BLaER1 (cell line): Measurements from ENCODE around the gene COQ9.

Experiments used
- H3K27ac ChIP-seq: shearing (Covaris generic); formaldehyde crosslinking; 2 replicates; pipeline ENCODE4 v1.8.1; 2022
- H3K27me3 ChIP-seq: shearing (Covaris generic); formaldehyde crosslinking; 2 replicates; pipeline ENCODE4 v1.8.1; 2022
- H3K36me3 ChIP-seq: shearing (Covaris generic); formaldehyde crosslinking; 2 replicates; pipeline ENCODE4 v1.8.1; 2022
- H3K4me1 ChIP-seq: shearing (Covaris generic); formaldehyde crosslinking; 2 replicates; pipeline ENCODE4 v1.8.1; 2022
- H3K4me2 ChIP-seq: shearing (Covaris generic); formaldehyde crosslinking; 2 replicates; pipeline ENCODE4 v1.8.1; 2022
- H3K4me3 ChIP-seq: shearing (Covaris generic); formaldehyde crosslinking; 2 replicates; pipeline ENCODE4 v1.8.1; 2022
- H3K9ac ChIP-seq: shearing (Covaris generic); formaldehyde crosslinking; 2 replicates; pipeline ENCODE4 v1.8.1; 2022
- H3K9me3 ChIP-seq: shearing (Covaris generic); formaldehyde crosslinking; 2 replicates; pipeline ENCODE4 v1.8.1; 2022
- H4K20me1 ChIP-seq: shearing (Covaris generic); formaldehyde crosslinking; 2 replicates; pipeline ENCODE4 v1.8.1; 2022
- Cebpa-rat ChIP-seq: shearing (Covaris generic); IDR thresholded peaks from 2 replicates; pipeline ENCODE4 v1.8.1; 2022

COQ9 gene

GRCh38 chr16:57409870-57410587 is 37.2 kb upstream of the COQ9 start:
- TF ChIP-seq Cebpa-rat, result no peak
- no peaks in the 10 kb centered on the region for H3K9me3 ChIP-seq
- H3K4me3 ChIP-seq, result no peak overlapping the region
- H4K20me1 ChIP-seq, result no peaks in the 10 kb centered on the region
- no peaks in the 10 kb centered on the region for H3K27me3 ChIP-seq
- no peaks in the 10 kb centered on the region for H3K36me3 ChIP-seq
- H3K9ac ChIP-seq, result no peak overlapping the region; the same call in 1 of the 2 replicates
- H3K4me1 ChIP-seq, result peaks cover 67% of the 10 kb centered on the region
- peak overlapping the region; percentile 21; the same call in 1 of the 2 replicates for H3K4me2 ChIP-seq
- H3K27ac ChIP-seq, result no peak overlapping the region

GRCh38 chr16:57411362-57411976 is 35.8 kb upstream of the COQ9 start:
- peaks cover 74% of the 10 kb centered on the region for H3K4me1 ChIP-seq
- H3K4me2 ChIP-seq, result peak overlapping the region; percentile 60
- H3K4me3 ChIP-seq, result no peak overlapping the region
- H4K20me1 ChIP-seq, result no peaks in the 10 kb centered on the region
- TF ChIP-seq Cebpa-rat, result no peak
- no peaks in the 10 kb centered on the region for H3K9me3 ChIP-seq
- H3K36me3 ChIP-seq, result no peaks in the 10 kb centered on the region
- H3K9ac ChIP-seq, result no peak overlapping the region
- no peak overlapping the region for H3K27ac ChIP-seq
- H3K27me3 ChIP-seq, result no peaks in the 10 kb centered on the region

GRCh38 chr16:57412584-57412983 is 34.7 kb upstream of the COQ9 start:
- no peak overlapping the region for H3K4me3 ChIP-seq
- peak overlapping the region; percentile 63; the same call in 1 of the 2 replicates for H3K27ac ChIP-seq
- H3K9me3 ChIP-seq, result no peaks in the 10 kb centered on the region
- no peaks in the 10 kb centered on the region for H4K20me1 ChIP-seq
- H3K4me2 ChIP-seq, result peak overlapping the region; percentile 73
- no peaks in the 10 kb centered on the region for H3K27me3 ChIP-seq
- no peak overlapping the region for H3K9ac ChIP-seq
- no peaks in the 10 kb centered on the region for H3K36me3 ChIP-seq
- TF ChIP-seq Cebpa-rat, result no peak
- peaks cover 77% of the 10 kb centered on the region for H3K4me1 ChIP-seq

- peak overlapping the region; percentile 73 for H3K4me2 ChIP-seq
- H3K36me3 ChIP-seq, result no peaks in the 10 kb centered on the region
- TF ChIP-seq Cebpa-rat, result no peak
- no peak overlapping the region for H3K4me3 ChIP-seq
- H3K27ac ChIP-seq, result peak overlapping the region; percentile 63
- H3K27me3 ChIP-seq, result no peaks in the 10 kb centered on the region
- no peaks in the 10 kb centered on the region for H4K20me1 ChIP-seq
- H3K9ac ChIP-seq, result 0 out of 2 replicates have a peak overlapping the region, but pooled peaks have one; percentile 19
- no peaks in the 10 kb centered on the region for H3K9me3 ChIP-seq
- H3K4me1 ChIP-seq, result peaks cover 78% of the 10 kb centered on the region
Observed at GRCh38 chr16:57413301-57413730, 34.0 kb upstream of the COQ9 start.

- Histone ChIP-seq H3K9me3 (no peaks in the 10 kb centered on the region), H3K4me2 (peak overlapping the region; percentile 73), H3K4me1 (peaks cover 79% of the 10 kb centered on the region)
Observed at GRCh38 chr16:57413733-57414132, 33.5 kb upstream of the COQ9 start.

GRCh38 chr16:57416084-57416483 is 31.2 kb upstream of the COQ9 start:
- Histone ChIP-seq H4K20me1 (no peaks in the 10 kb centered on the region), H3K4me1 (peaks cover 66% of the 10 kb centered on the region), H3K4me3 (no peak overlapping the region), H3K27me3 (no peaks in the 10 kb centered on the region), H3K4me2 (peak overlapping the region; percentile 83), H3K36me3 (no peaks in the 10 kb centered on the region), H3K9me3 (no peaks in the 10 kb centered on the region), H3K9ac (peak overlapping the region; percentile 78), H3K27ac (peak overlapping the region; percentile 90)
- no peak for TF ChIP-seq Cebpa-rat

More at GRCh38 chr16:57413733-57414132, 33.5 kb upstream of the COQ9 start:
- Histone ChIP-seq H3K27me3 (no peaks in the 10 kb centered on the region), H3K9ac (no peak overlapping the region), H3K4me3 (no peak overlapping the region), H3K36me3 (no peaks in the 10 kb centered on the region), H4K20me1 (no peaks in the 10 kb centered on the region), H3K27ac (peak overlapping the region; percentile 63; the same call in 1 of the 2 replicates)
- TF ChIP-seq Cebpa-rat, result no peak

GRCh38 chr16:57419506-57419905 is 27.8 kb upstream of the COQ9 start:
- Histone ChIP-seq H3K9me3 (no peaks in the 10 kb centered on the region), H4K20me1 (no peaks in the 10 kb centered on the region), H3K4me2 (peak overlapping the region; percentile 54), H3K36me3 (no peaks in the 10 kb centered on the region), H3K9ac (no peak overlapping the region), H3K27ac (peak overlapping the region; percentile 3; the same call in 1 of the 2 replicates), H3K27me3 (no peaks in the 10 kb centered on the region), H3K4me3 (no peak overlapping the region), H3K4me1 (peaks cover 35% of the 10 kb centered on the region)
- no peak for TF ChIP-seq Cebpa-rat

- Histone ChIP-seq H4K20me1 (no peaks in the 10 kb centered on the region), H3K36me3 (peaks cover 13% of the 10 kb centered on the region), H3K27me3 (no peaks in the 10 kb centered on the region), H3K9me3 (no peaks in the 10 kb centered on the region), H3K9ac (no peak overlapping the region), H3K4me1 (peaks cover 18% of the 10 kb centered on the region), H3K27ac (no peak overlapping the region), H3K4me2 (no peak overlapping the region), H3K4me3 (no peak overlapping the region)
- no peak for TF ChIP-seq Cebpa-rat
Observed at GRCh38 chr16:57422026-57422944, 25.0 kb upstream of the COQ9 start.

GRCh38 chr16:57423152-57423551 is 24.1 kb upstream of the COQ9 start:
- Histone ChIP-seq H3K4me1 (peaks cover 14% of the 10 kb centered on the region), H4K20me1 (no peaks in the 10 kb centered on the region)

More at GRCh38 chr16:57423152-57423551, 24.1 kb upstream of the COQ9 start:
- Histone ChIP-seq H3K9ac (no peak overlapping the region), H3K4me3 (no peak overlapping the region), H3K4me2 (no peak overlapping the region), H3K9me3 (no peaks in the 10 kb centered on the region), H3K27me3 (no peaks in the 10 kb centered on the region), H3K36me3 (peaks cover 22% of the 10 kb centered on the region), H3K27ac (no peak overlapping the region)
- no peak for TF ChIP-seq Cebpa-rat
